Amniotic epithelial cell (primary cell): ENCODE measurements around the gene ANKRD29.
"Not testable (repeated sequence)": the region's sequence is repeated elsewhere in the genome, so short reads cannot be mapped to it uniquely, and the experiment has no call there.

ENCODE experiments used
- DNase-seq: peaks from one replicate; pipeline ENCODE4 v3.0.0-alpha.2; 2010; ENCODE audit warnings: low read depth

ANKRD29 gene

GRCh38 chr18:23583071-23583865, 79.4 kb downstream of the ANKRD29 start:
- no peak for DNase-seq

DNA sequence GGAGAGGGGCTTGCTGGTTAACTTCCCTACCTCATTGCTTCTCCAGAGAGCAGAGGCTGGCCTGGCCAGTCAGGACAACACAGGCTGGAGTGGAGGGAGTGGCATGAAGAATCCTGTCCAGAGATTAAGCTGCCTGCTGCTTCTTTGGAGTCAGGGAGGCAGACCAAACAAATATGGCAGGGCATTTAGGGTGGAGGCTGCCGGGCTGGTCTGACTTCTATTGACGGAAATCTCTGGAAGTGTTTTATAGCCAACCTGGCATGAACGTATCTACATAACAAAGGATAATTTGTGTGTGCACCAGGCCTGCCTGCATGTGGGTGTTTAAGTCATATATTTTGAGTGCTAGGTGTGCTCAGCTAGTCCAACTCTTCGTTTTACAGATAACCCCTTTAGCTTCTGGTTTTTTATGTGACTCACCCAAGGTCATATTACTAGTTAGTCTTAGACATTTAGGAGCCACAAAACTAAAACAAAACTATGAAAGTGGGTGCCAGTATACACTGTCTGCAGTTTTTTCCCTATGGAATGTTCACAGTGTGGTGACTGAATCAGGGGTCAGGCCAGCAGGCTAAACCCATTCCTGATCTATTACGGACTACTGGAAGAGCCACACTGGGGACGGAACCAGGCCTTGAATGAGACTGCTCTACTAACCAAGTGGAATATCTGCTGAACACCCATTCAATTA, 81.9 kb downstream of the ANKRD29 start:
- peak; percentile 56 for DNase-seq

DNA sequence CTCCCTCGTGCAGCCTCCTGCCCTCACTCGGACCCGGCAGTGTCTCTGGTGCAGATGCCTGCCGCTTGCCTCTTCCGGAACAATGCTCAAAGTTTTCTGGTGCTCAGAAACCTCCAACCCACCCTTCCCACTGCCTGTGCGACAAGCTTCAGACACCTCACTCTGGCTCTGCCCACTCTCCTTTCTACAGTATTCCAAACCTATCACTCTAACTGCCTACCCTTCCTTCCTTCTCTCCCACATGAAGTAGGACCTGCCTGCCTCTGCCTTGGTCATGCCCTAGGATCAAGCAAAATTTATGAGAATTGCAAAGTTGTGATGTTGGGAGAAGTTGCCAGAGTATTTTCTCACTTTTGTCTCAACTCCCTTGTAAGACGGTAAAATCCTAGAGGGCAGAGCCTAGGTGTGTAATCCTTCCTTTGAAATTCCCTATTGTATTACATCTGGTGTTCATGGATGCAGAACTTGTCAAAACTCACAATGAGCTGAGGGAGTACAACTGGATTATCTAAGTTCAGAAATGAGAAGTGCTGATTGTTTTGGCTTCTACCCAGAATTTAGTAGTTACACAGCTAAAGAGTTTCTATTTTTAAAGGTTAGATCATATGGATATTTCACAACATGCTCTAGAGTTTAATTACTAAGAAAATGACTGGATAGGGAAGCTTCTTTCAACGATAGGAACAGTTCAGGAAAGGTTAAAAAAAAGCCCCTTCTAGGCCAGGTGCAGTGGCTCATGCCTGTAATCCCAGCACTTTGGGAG, 83.6 kb downstream of the ANKRD29 start:
- peak; percentile 53 for DNase-seq

GRCh38 chr18:23578067-23578701, 84.5 kb downstream of the ANKRD29 start:
- DNase-seq: no peak

DNA sequence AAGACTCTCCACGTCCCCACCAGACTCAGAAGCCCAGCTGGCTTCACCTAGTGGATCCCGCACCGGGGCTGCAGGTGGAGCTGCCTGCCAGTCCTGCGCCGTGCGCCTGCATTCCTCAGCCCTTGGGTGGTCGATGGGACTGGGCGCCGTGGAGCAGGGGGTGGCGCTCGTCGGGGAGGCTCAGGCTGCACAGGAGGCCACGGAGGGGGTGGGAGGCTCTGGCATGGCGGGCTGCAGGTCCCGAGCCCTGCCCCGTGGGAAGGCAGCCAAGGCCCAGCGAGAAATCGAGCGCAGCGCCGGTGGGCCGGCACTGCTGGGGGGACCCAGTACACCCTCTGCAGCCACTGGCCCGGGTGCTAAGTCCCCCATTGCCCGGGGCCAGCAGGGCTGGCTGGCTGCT, 85.2 kb downstream of the ANKRD29 start:
- not testable (repeated sequence) for DNase-seq

DNA sequence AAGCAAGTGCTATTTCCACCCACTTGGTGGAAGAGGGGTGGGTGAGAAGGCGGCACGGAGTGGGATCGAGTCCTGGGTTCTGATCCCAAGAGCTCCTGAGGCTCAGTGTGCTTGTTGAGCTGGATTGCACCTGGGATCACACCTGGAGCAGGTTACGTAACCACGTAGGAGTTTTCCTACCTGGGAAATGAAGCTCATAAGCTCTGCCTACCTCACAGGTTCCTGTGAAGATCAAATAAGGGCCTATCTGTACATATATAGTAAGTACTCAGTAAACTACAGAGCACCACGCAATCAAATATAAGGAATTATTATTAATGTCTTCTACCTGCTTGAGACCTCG, 87.4 kb downstream of the ANKRD29 start:
- DNase-seq: no peak

DNA sequence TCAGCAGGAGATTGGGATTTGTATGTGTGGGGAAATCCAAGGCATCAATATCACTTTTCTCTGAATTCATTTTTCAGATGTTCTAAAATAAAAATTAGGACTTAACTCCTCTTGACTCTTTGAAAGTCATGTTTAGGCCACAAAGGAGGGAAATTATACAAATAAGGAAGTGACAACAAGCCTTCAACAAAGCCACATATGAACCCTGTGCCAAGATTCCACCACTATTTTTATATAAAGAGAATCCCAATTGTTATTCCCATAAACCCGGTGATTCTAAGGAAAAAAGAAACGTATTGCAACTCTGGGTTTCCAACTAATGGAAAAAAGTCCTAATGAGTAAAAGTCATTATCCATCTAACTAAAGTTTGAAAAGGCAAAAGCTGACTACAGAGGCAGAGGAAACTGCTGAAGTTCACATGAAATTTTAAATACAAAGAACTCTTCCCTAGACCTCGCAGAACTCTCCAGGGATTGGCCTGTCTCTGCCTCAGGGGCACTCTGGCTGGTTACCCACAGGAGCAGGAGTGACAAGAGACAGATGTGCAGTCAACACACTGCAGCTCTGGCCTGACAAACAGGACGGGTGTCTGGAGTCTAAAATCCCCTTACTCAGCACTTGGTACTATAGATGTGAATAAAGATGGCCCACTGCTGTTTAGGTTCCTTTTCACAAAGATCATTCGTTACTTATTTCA, 88.0 kb downstream of the ANKRD29 start:
- DNase-seq: no peak

DNA sequence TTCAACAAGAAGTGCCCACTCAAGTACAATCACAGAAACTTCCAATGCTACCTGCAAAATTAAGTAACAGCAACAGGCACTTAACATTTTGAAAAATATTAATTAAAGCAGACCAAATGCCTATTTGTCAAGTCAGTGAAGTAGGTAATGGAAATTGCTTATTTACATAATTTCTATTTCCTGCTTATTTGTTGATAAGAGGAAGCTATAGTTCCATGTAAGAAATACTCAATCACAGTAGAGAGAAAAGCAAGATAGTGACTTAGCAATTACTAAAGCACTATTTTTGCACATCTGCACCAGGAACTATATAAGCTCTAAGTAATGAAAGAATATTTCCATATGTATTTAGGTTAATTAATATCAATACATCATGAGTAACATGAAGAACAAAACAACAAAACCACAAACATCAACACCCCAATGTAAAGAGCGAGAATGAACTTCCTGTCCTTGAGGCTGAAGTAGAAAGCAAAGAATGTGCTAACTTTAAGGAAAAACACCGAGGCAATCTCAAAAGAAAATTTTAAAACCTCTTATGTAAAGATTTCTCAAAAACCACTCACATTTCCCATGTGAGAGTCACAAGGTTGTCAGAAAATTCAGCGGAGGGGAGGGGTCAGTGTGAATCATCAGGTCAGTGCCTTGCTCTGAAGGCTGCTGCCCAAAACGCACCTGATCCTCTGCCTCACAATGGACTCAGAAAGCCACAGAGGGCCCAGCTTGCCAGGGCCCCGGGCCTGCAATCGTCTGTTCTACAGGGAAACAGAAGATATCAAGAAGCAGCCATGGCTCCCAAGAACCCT, 88.9 kb downstream of the ANKRD29 start:
- peak; percentile 90 for DNase-seq

DNA sequence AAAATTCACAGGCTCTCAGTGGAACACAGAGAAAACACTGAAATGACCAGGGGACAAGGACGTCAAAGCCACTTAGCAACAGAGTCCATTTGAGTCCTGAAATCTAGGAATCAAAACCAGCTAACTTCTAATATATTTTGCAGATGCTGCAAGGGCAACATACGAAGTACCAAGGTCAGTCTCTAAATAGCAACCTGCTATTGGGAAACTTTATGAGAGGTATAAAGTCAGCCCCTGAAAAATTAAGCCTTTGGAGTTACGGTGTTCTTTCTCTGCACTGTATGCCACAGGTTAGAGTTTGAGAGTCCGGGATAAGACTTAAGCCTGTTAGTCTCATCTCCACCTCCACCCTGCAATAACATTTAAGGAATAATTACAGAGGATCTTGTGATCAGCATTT, 89.7 kb downstream of the ANKRD29 start:
- no peak for DNase-seq

DNA sequence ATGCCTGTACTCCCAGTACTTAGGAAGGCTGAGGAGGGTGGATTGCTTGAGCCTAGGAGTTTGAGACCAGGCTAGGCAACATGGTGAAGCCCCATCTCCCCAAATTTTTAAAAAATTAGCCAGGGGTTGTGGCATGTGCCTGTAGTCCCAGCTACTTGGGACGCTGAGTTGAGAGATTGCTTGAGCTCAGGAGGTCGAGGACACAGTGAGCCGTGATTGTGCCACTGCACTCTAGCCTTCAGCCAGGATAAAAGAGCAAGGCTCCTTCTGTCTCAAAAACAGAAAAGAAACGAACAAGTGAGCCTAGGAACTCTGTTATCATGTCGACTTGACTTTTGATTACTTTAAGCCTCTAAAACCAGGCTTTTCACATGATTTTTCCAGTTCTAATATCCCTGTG, 90.1 kb downstream of the ANKRD29 start:
- no peak for DNase-seq

- no peak for DNase-seq
Observed at GRCh38 chr18:23572012-23572411, 90.7 kb downstream of the ANKRD29 start.

- no peak for DNase-seq
Observed at GRCh38 chr18:23570912-23571504, 91.7 kb downstream of the ANKRD29 start.

DNA sequence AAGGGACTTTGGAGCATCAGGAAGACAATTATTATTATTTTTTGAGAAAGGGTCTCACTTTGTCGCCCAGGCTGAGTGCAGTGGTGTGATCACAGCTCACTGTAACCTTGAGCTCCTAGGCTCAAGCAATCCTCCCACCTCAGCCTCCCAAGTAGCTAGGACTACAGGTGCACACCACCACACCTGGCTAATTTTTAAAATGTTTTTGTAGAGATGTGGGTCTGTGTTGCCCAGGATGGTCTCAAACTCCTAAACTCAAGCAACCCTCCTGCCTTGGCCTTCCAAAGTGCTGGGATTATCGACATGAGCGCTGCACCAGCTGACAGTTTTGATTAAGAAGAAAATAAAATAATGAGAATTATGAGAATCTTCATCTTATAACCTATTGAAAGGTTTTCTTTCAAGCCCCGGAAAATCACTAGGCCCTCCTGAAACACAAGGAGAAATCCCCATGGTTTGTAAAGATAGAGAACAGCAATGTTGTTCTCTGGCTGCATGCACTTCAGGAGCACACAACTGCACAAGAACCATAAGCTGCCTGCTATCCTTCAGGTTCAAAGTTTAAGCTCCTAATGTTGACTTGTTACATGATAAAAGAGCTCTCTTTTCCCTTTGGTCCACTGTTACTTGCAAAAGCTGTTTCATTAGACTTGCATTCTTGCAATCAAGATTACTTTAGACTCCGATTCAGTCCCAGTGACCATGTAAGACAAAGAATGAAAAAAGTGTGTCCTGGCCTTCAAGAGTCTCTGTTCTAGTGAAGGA, 93.2 kb downstream of the ANKRD29 start:
- DNase-seq: no peak

DNA sequence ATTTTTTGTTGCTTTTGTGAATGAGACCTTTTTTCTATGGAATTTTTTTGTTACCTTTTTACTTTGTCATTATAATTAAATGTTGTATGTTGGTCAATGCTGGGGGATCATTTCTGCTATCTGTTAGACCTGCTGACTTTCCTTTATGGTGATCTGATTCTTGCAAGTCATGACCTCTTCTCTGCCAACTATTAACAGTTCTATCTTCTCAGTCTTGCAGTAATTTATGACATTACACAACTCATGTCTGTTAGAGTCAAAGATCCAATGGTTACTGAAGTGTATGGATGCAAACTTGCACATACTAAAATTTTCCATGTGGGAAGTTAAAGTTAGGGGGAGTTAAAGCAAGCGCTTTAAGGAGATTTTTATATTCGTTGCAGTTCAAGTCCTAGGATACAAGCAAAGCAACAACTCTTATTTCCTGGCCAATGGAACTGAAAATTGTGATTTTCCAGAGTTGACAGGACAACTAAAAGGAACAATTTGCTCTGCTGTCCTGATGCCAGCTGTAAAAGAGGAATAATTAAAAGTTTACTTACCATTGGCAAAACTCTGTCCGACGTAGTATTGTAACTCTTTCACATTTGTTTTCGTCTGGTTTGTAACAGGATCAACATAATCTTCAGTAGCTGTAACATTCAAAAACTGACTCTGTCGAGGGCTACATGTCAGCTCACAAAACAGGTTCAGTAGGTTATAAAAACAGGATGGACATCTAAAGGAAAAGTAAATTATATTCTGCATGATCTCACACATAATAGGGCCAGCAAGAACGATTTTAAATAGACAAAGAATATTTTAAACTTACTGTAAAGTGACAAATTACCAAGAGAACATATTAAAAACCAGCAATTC, 94.2 kb downstream of the ANKRD29 start:
- no peak for DNase-seq

GRCh38 chr18:23567671-23568070, 95.0 kb downstream of the ANKRD29 start:
- no peak for DNase-seq

DNA sequence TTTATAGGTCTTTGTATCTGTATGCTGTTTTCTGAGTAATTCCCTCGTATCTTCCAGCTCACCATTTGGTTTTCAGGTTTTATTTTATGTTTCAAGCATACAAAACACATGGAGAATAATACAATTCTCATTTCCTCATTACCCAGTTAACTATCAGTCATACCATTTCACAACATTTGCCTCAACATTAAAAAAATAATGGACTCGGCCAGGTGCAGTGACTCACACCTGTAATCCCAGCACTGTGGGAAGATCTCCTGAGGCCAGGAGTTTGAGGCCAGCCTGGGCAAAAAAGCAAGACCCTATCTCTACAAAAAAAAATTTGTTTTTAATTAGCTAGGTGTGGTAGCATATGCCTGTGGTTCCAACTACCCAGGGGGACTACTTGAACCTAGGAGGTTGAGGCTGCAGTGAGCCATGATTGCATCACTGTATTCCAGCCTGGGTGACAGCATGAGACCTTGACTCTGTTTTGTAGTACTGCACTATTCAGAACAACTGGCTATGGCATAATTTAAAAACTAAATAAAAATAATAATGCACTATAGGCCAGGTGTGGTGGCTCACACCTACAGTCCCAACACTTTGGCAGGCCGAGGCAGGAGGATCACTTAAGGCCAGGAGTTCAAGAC, 96.7 kb downstream of the ANKRD29 start:
- peak; percentile 15 for DNase-seq

GRCh38 chr18:23563377-23564043, 99.2 kb downstream of the ANKRD29 start:
- peak; percentile 64 for DNase-seq

- no peak for DNase-seq
Observed at GRCh38 chr18:23560186-23560585, 102.5 kb downstream of the ANKRD29 start.
